GM18519 (cell line): Measurements from ENCODE around the gene ECE1.

Experiments used
- ATAC-seq: cut with Tn5 transposase; IDR thresholded peaks from one replicate; pipeline ENCODE4 v1.9.1; 2021; ENCODE audit warnings: mild to moderate bottlenecking, moderate library complexity; ENCODE audit not compliant: unreplicated experiment, low FRiP score

ECE1 gene

GRCh38 chr1:21289700-21290545, at the start of gene ECE1:
ECE1 (minus strand) TSS chr1:21290463; CDS start chr1:21290414, 49 bp downstream.
- ATAC-seq: no peak

- ATAC-seq: no peak
Observed at GRCh38 chr1:21339356-21340229, 49.3 kb upstream of the ECE1 start.

- no peak for ATAC-seq
Observed at GRCh38 chr1:21338573-21339355, 48.5 kb upstream of the ECE1 start.

- no peak for ATAC-seq
Observed at GRCh38 chr1:21337928-21338572, 47.8 kb upstream of the ECE1 start.

- ATAC-seq: no peak
Observed at GRCh38 chr1:21337454-21337927, 47.2 kb upstream of the ECE1 start.

- no peak for ATAC-seq
Observed at GRCh38 chr1:21337010-21337437, 46.8 kb upstream of the ECE1 start.

GRCh38 chr1:21335750-21336224, 45.5 kb upstream of the ECE1 start:
- ATAC-seq: no peak

- no peak for ATAC-seq
Observed at GRCh38 chr1:21335088-21335691, 44.9 kb upstream of the ECE1 start.

GRCh38 chr1:21334214-21335087, 44.2 kb upstream of the ECE1 start:
- no peak for ATAC-seq

GRCh38 chr1:21333824-21334213, 43.6 kb upstream of the ECE1 start:
- ATAC-seq: no peak

- ATAC-seq: no peak
Observed at GRCh38 chr1:21332554-21333311, 42.5 kb upstream of the ECE1 start.

GRCh38 chr1:21331752-21332478, 41.7 kb upstream of the ECE1 start:
- no peak for ATAC-seq

- ATAC-seq: no peak
Observed at GRCh38 chr1:21330544-21330943, 40.3 kb upstream of the ECE1 start.

GRCh38 chr1:21329209-21329844, 39.1 kb upstream of the ECE1 start:
- no peak for ATAC-seq

GRCh38 chr1:21327566-21328323, 37.5 kb upstream of the ECE1 start:
- no peak for ATAC-seq

- ATAC-seq: no peak
Observed at GRCh38 chr1:21326861-21327344, 36.6 kb upstream of the ECE1 start.
